Measurements from ENCODE around the gene AKT1.
A peak's percentile ranks its signal among the peaks of the same experiment; 100 is the strongest.

Gene AKT1

DNA sequence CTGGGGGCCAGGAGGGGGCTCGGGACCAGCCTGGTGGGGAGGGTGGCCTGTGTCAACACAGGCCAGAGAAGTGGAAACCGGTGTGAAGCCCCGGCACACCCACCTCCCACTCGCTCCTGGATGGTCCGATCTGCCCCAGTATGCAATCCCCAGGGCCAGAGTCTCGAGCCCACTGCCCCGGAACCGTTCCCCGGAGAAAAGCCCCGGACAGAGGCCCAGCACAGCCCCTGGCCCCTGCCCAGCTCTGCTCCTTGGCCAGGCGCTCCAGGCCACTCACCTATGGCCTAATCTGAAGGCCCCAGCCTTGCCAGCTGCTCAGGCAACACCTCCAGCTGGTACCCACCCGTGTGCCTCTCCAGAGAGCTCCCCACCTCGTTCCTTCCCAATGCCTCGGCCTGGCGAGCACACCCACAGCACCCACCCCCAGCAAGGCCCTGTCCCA, 17.7 kb downstream of the AKT1 start:
- TF ChIP-seq, protein P1, sequence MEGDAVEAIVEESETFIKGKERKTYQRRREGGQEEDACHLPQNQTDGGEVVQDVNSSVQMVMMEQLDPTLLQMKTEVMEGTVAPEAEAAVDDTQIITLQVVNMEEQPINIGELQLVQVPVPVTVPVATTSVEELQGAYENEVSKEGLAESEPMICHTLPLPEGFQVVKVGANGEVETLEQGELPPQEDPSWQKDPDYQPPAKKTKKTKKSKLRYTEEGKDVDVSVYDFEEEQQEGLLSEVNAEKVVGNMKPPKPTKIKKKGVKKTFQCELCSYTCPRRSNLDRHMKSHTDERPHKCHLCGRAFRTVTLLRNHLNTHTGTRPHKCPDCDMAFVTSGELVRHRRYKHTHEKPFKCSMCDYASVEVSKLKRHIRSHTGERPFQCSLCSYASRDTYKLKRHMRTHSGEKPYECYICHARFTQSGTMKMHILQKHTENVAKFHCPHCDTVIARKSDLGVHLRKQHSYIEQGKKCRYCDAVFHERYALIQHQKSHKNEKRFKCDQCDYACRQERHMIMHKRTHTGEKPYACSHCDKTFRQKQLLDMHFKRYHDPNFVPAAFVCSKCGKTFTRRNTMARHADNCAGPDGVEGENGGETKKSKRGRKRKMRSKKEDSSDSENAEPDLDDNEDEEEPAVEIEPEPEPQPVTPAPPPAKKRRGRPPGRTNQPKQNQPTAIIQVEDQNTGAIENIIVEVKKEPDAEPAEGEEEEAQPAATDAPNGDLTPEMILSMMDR (IDR thresholded peaks at IDR 0.05; ENCODE audit: low read depth, low read length, missing control alignments), result no peak
- DNase-seq (ENCODE audit: low read depth), result no peak
- no peak overlapping the region for H3K4me3 ChIP-seq (ENCODE audit: low read depth, low read length)

GRCh38 chr14:104776961-104777807, 18.4 kb downstream of the AKT1 start:
- TF ChIP-seq, protein P1 (IDR thresholded peaks at IDR 0.05; ENCODE audit: low read depth, low read length, missing control alignments), result no peak
- no peak overlapping the region for H3K4me3 ChIP-seq (ENCODE audit: low read depth, low read length)
- DNase-seq (ENCODE audit: low read depth), result no peak

GRCh38 chr14:104776481-104776880, 19.1 kb downstream of the AKT1 start:
- DNase-seq (ENCODE audit: low read depth), result no peak
- H3K4me3 ChIP-seq (ENCODE audit: low read depth, low read length), result no peak overlapping the region
- TF ChIP-seq, protein P1 (IDR thresholded peaks at IDR 0.05; ENCODE audit: low read depth, low read length, missing control alignments), result no peak

- H3K4me3 ChIP-seq (ENCODE audit: low read depth, low read length), result no peak overlapping the region
- TF ChIP-seq, protein P1 (IDR thresholded peaks at IDR 0.05; ENCODE audit: low read depth, low read length, missing control alignments), result no peak
- DNase-seq (ENCODE audit: low read depth), result no peak
Measured at GRCh38 chr14:104775073-104775489, 20.5 kb downstream of the AKT1 start.

- TF ChIP-seq, protein P1 (IDR thresholded peaks at IDR 0.05; ENCODE audit: low read depth, low read length, missing control alignments), result no peak
- no peak for DNase-seq (ENCODE audit: low read depth)
- no peak overlapping the region for H3K4me3 ChIP-seq (ENCODE audit: low read depth, low read length)
Measured at GRCh38 chr14:104774453-104775072, 21.0 kb downstream of the AKT1 start.

GRCh38 chr14:104773505-104774452, 21.8 kb downstream of the AKT1 start:
- no peak overlapping the region for H3K4me3 ChIP-seq (ENCODE audit: low read depth, low read length)
- no peak for DNase-seq (ENCODE audit: low read depth)
- TF ChIP-seq, protein P1 (IDR thresholded peaks at IDR 0.05; ENCODE audit: low read depth, low read length, missing control alignments), result peak; percentile 4

All from GM12864 (cell line).